SH-SY5Y (cell line): Measurements from ENCODE around the gene PLCB3.

Experiments
- GATA2 ChIP-seq: IDR thresholded peaks from 2 replicates; pipeline ENCODE4 v1.6.1; 2011; ENCODE audit warnings: mild to moderate bottlenecking, low read depth, low read length
- GATA3 ChIP-seq: IDR thresholded peaks from 2 replicates; pipeline ENCODE4 v1.6.1; 2011; ENCODE audit warnings: low read depth, mild to moderate bottlenecking, low read length, moderate library complexity

The PLCB3 gene

GRCh38 chr11:64211181-64211872 is 40.0 kb upstream of the PLCB3 start:
- TF ChIP-seq GATA3: no peak
- TF ChIP-seq GATA2: no peak

- no peak for TF ChIP-seq GATA2
- TF ChIP-seq GATA3: no peak
Observed at GRCh38 chr11:64216879-64217278, 34.5 kb upstream of the PLCB3 start.

GRCh38 chr11:64218628-64219353 is 32.5 kb upstream of the PLCB3 start:
- TF ChIP-seq GATA2: no peak
- no peak for TF ChIP-seq GATA3

GRCh38 chr11:64219354-64219684 is 32.0 kb upstream of the PLCB3 start:
- TF ChIP-seq GATA2: no peak
- no peak for TF ChIP-seq GATA3

GRCh38 chr11:64219755-64220154 is 31.6 kb upstream of the PLCB3 start:
- TF ChIP-seq GATA3 (no peak), GATA2 (no peak)

- TF ChIP-seq GATA3 (no peak), GATA2 (no peak)
Observed at GRCh38 chr11:64220271-64220670, 31.1 kb upstream of the PLCB3 start.

- no peak for TF ChIP-seq GATA2
- no peak for TF ChIP-seq GATA3
Observed at GRCh38 chr11:64220798-64221197, 30.5 kb upstream of the PLCB3 start.

- TF ChIP-seq GATA3: no peak
- TF ChIP-seq GATA2: no peak
Observed at GRCh38 chr11:64222651-64223000, 28.7 kb upstream of the PLCB3 start.

GRCh38 chr11:64223001-64223651 is 28.2 kb upstream of the PLCB3 start:
- no peak for TF ChIP-seq GATA3
- no peak for TF ChIP-seq GATA2

GRCh38 chr11:64224151-64224890 is 27.0 kb upstream of the PLCB3 start:
- TF ChIP-seq GATA2: no peak
- TF ChIP-seq GATA3: no peak

- no peak for TF ChIP-seq GATA2
- no peak for TF ChIP-seq GATA3
Observed at GRCh38 chr11:64224891-64225607, 26.3 kb upstream of the PLCB3 start.

- no peak for TF ChIP-seq GATA3
- TF ChIP-seq GATA2: no peak
Observed at GRCh38 chr11:64225608-64226506, 25.5 kb upstream of the PLCB3 start, which contains the start of the genes NUDT22 and TRPT1. Gene NUDT22 (plus strand): TSS chr11:64226274. CDS start chr11:64226653, 379 bp downstream. Gene TRPT1 (minus strand): TSS chr11:64226186. CDS start chr11:64225860, 326 bp downstream.
